22Rv1 (cell line): ENCODE results near the gene RTP3.

Source experiments
- ZFX ChIP-seq: fragments of 450-650 bp; IDR thresholded peaks from 2 replicates; pipeline ENCODE4 v1.6.1; 2017; ENCODE audit warnings: antibody characterized with exemption, borderline replicate concordance
- TF ChIP-seq, protein P1 (sequence below): fragments of 450-650 bp; IDR thresholded peaks from 2 replicates; pipeline ENCODE4 v1.5.1; 2017; ENCODE audit warnings: mild to moderate bottlenecking

DNA sequence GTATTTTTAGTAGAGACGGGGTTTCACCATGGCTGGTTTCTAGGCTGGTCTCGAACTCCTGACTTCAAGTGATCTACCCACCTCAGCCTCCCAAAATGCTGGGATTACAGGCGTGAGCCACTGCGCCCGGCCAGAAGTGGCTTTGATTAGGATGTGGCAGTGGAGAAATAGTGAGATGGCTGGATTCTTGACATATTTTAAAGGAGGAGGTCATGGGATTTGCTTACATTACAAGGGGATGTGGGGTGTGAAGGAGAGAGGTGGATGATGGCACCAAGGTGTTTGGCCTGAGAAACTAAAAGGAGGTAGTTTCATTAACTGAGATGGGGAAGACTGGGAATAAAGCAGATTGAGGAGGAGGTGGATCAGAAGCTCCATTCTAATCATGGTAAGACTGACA lies 18.1 kb upstream of the RTP3 start:
- TF ChIP-seq, protein P1, sequence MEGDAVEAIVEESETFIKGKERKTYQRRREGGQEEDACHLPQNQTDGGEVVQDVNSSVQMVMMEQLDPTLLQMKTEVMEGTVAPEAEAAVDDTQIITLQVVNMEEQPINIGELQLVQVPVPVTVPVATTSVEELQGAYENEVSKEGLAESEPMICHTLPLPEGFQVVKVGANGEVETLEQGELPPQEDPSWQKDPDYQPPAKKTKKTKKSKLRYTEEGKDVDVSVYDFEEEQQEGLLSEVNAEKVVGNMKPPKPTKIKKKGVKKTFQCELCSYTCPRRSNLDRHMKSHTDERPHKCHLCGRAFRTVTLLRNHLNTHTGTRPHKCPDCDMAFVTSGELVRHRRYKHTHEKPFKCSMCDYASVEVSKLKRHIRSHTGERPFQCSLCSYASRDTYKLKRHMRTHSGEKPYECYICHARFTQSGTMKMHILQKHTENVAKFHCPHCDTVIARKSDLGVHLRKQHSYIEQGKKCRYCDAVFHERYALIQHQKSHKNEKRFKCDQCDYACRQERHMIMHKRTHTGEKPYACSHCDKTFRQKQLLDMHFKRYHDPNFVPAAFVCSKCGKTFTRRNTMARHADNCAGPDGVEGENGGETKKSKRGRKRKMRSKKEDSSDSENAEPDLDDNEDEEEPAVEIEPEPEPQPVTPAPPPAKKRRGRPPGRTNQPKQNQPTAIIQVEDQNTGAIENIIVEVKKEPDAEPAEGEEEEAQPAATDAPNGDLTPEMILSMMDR: no peak
- no peak for TF ChIP-seq ZFX
